Brain microvascular endothelial cell (primary cell): ENCODE measurements around the gene CFB.
"Not testable (repeated sequence)": the region's sequence is repeated elsewhere in the genome, so short reads cannot be mapped to it uniquely, and the experiment has no call there.

Source experiments
- DNase-seq: peaks from one replicate; pipeline ENCODE4 v3.0.0-alpha.2; 2020
- H3K27ac ChIP-seq: fragments of 250-450 bp; sonication (Bioruptor Pico); 2 replicates; pipeline ENCODE4 v1.5.1; 2020; ENCODE audit warnings: mild to moderate bottlenecking, moderate library complexity
- H3K27me3 ChIP-seq: fragments of 250-450 bp; sonication (Bioruptor Pico); replicated peaks from 2 replicates; pipeline ENCODE4 v1.5.1; 2020; ENCODE audit warnings: mild to moderate bottlenecking
- H3K36me3 ChIP-seq: fragments of 250-450 bp; sonication (Bioruptor Pico); replicated peaks from 2 replicates; pipeline ENCODE4 v1.5.1; 2020; ENCODE audit warnings: mild to moderate bottlenecking
- H3K4me3 ChIP-seq: 2 replicates; pipeline ENCODE4 v1.5.1; 2011; ENCODE audit warnings: low read depth, mild to moderate bottlenecking, control low read depth, low read length, moderate library complexity
- CTCF ChIP-seq: IDR thresholded peaks from 2 replicates; pipeline ENCODE4 v1.5.1; 2011; ENCODE audit warnings: low read depth, mild to moderate bottlenecking, moderate library complexity, low read length, control low read depth, inconsistent platforms; ENCODE audit errors: missing control alignments
- in situ Hi-C: cut with HindIII; loops from 2 replicates; pipeline ENCODE4 v1.10.0; 2017; ENCODE audit warnings: low sequenced_read_pairs, low pct_ligation_motif_present

The CFB gene

GRCh38 chr6:31930962-31931361, 14.9 kb upstream of the CFB start:
- no peak for DNase-seq
- H3K36me3 ChIP-seq, result no peaks in the 10 kb centered on the region
- no peak overlapping the region for H3K27ac ChIP-seq
- H3K4me3 ChIP-seq, result no peak overlapping the region
- no peaks in the 10 kb centered on the region for H3K27me3 ChIP-seq
- in situ Hi-C loops, result no loop called here
- no peak for TF ChIP-seq CTCF

GRCh38 chr6:31932137-31932536, 13.8 kb upstream of the CFB start:
- in situ Hi-C loops, DNase-seq, H3K36me3 ChIP-seq, H3K27me3 ChIP-seq, H3K4me3 ChIP-seq, H3K27ac ChIP-seq: not testable (repeated sequence)

- Histone ChIP-seq H3K27ac (no peak overlapping the region), H3K27me3 (no peaks in the 10 kb centered on the region)
- in situ Hi-C loops, result no loop called here
Measured at GRCh38 chr6:31933537-31933936, 12.4 kb upstream of the CFB start.

GRCh38 chr6:31935021-31935420, 10.9 kb upstream of the CFB start:
- TF ChIP-seq CTCF, result no peak
- no peak overlapping the region for H3K27ac ChIP-seq
- no peak for DNase-seq
- H3K4me3 ChIP-seq, result no peak overlapping the region
- in situ Hi-C loops, result no loop called here
- no peaks in the 10 kb centered on the region for H3K36me3 ChIP-seq
- no peaks in the 10 kb centered on the region for H3K27me3 ChIP-seq

More at GRCh38 chr6:31933537-31933936, 12.4 kb upstream of the CFB start:
- H3K4me3 ChIP-seq, result no peak overlapping the region
- H3K36me3 ChIP-seq, result no peaks in the 10 kb centered on the region
- no peak for DNase-seq
- no peak for TF ChIP-seq CTCF

- TF ChIP-seq CTCF, result no peak
- Histone ChIP-seq H3K27me3 (no peaks in the 10 kb centered on the region), H3K4me3 (no peak overlapping the region), H3K36me3 (no peaks in the 10 kb centered on the region), H3K27ac (no peak overlapping the region)
- in situ Hi-C loops, result no loop called here
- no peak for DNase-seq
Measured at GRCh38 chr6:31935823-31936222, 10.1 kb upstream of the CFB start.

- H3K27me3 ChIP-seq, result no peaks in the 10 kb centered on the region
- DNase-seq, result peak; percentile 22
- H3K4me3 ChIP-seq, result no peak overlapping the region
- no peak overlapping the region for H3K27ac ChIP-seq
- peak; percentile 16 for TF ChIP-seq CTCF
- in situ Hi-C loops, result no loop called here
- no peaks in the 10 kb centered on the region for H3K36me3 ChIP-seq
Measured at GRCh38 chr6:31940256-31940664, 5.6 kb upstream of the CFB start.
